ENCODE data around the gene DEPP1.
A peak's percentile ranks its signal among the peaks of the same experiment; 100 is the strongest.

DEPP1 gene

GRCh38 chr10:44978213-44978569, 418 bp downstream of the DEPP1 start:
- DNase-seq, result no peak

- DNase-seq, result peak in 1 of 14 donors; percentile 43
Observed at GRCh38 chr10:44977287-44978212, 1.1 kb downstream of the DEPP1 start.

- DNase-seq, result peak in 1 of 14 donors; percentile 40
Observed at GRCh38 chr10:44976352-44977198, 2.0 kb downstream of the DEPP1 start.

GRCh38 chr10:44975431-44976331, 2.9 kb downstream of the DEPP1 start:
- DNase-seq, result no peak

GRCh38 chr10:44974628-44975430, 3.8 kb downstream of the DEPP1 start:
- DNase-seq, result peak in 12 of 14 donors; percentile 39 to 84 (median 62)

GRCh38 chr10:44974082-44974627, 4.5 kb downstream of the DEPP1 start:
- peak in 1 of 14 donors; percentile 16 for DNase-seq

- no peak for DNase-seq
Observed at GRCh38 chr10:44973323-44974081, 5.1 kb downstream of the DEPP1 start.

- DNase-seq, result no peak
Observed at GRCh38 chr10:44972874-44973306, 5.7 kb downstream of the DEPP1 start.

GRCh38 chr10:44971935-44972757, 6.5 kb downstream of the DEPP1 start:
- DNase-seq, result no peak

- DNase-seq, result no peak
Observed at GRCh38 chr10:44971434-44971833, 7.2 kb downstream of the DEPP1 start.

GRCh38 chr10:44970812-44971395, 7.7 kb downstream of the DEPP1 start:
- no peak for DNase-seq

- DNase-seq, result peak in 3 of 14 donors; percentile 36 to 44 (median 37)
Observed at GRCh38 chr10:44969854-44970253, 8.8 kb downstream of the DEPP1 start.

- no peak for DNase-seq
Observed at GRCh38 chr10:44968500-44969400, 9.9 kb downstream of the DEPP1 start.

GRCh38 chr10:44968091-44968490, 10.5 kb downstream of the DEPP1 start:
- DNase-seq, result peak in 3 of 14 donors; percentile 52 to 62 (median 61)

GRCh38 chr10:44967616-44968015, 11.0 kb downstream of the DEPP1 start:
- DNase-seq, result no peak

- no peak for DNase-seq
Observed at GRCh38 chr10:44966816-44967509, 11.6 kb downstream of the DEPP1 start.
